ENCODE data around the gene SPATA21.
A peak's percentile ranks its signal among the peaks of the same experiment; 100 is the strongest.
"Not testable (repeated sequence)": the region's sequence is repeated elsewhere in the genome, so short reads cannot be mapped to it uniquely, and the experiment has no call there.

Gene SPATA21

DNA sequence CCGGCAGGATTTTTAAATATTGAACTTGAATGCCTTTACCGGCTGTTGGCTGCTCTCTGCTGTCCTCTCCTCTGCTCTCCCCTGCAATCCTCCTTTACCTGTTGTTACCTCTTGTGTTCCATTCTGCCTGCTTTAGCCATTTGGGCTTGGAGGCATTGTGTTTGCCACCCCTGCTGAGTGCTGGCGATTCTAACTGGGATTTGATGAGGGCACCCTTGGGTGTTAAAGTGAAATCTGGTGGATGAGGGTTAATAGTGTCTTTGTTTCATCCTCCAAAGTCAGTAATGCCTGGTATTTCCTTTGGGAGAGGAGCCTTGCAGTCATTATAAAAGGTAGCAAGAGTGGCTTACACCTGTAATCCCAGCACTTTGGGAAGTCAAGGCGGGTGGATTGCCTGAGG is 60.3 kb downstream of the SPATA21 start:
- no peak for DNase-seq

GRCh38 chr1:16375521-16376340 is 61.5 kb downstream of the SPATA21 start:
- no peak for DNase-seq

DNA sequence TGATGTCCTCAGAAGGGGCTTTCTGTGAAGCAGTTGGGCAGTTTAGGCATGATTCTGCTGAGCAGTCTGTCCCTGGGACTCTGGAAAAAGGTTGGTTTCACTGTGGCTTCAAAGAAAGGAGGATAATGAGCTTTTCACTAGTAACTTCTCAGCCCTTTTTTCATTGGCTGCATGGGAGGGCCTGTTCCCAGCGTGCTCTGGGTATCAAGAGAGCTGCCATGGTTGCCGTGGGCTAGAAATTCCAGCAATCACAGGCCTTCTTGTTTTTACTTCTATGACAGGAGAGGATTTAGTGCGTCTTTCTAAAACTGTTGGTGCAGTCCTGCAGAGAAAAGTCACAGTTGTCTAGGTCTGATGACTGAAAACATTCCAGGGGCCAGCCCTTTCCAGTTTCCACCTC is 63.0 kb downstream of the SPATA21 start:
- DNase-seq: no peak

DNA sequence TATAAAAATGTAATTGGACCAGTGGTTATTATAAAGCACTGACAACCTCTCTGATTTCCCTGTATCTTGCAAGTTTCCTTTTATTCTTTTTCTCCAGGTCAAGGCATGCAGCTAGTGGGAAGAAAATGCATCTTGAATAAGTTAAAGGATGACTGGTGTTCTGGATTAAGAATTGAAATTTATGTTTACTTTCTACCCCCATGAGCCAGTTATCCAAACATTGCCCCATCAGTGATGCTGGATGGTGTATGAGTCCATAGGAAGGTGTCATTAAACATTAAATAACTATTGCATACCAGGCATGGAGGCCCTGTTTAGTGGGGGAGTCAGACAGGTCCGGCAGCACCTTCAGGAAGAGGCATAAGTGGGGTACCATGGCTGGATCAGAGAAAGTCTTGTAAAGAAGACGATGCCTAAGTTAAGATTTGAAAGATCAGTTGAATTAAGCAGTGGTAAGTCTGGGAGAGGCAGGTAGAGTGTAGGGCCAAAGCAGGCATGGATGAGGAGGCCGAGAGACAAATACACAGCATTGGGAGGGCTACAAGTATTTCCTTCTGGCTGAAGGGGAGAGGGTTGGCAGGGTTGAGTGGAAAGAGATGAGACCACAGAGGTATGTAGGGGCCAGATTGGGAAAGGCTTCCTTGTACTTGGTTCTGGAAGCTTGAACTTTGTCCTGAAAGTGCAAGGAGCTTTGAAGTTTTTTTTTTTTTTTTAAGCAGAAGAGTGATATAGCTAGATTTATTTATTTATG is 64.5 kb downstream of the SPATA21 start:
- DNase-seq: no peak

GRCh38 chr1:16371725-16372124 is 65.5 kb downstream of the SPATA21 start:
- DNase-seq: no peak

DNA sequence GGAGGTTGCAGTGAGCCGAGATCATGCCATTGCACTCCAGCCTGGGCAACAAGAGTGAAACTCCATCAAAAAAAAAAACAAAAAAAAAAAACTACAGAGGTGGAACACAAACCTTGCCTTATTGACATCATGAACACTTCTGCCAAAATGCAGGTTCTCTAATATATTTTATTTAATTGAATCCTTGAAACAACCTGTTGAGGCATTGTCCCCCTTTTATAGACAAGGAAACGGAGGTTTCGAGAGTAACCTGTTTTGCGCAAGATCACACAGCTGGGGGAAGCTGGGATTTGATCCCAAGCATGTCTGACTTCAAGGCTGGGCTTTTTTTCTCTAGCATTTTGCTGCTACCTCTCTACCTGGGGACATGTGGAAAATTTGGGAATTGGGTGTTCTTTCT is 67.4 kb downstream of the SPATA21 start:
- DNase-seq: no peak

- no peak for DNase-seq
These were observed 69.0 kb downstream of the SPATA21 start for GRCh38 chr1:16367968-16368890.

DNA sequence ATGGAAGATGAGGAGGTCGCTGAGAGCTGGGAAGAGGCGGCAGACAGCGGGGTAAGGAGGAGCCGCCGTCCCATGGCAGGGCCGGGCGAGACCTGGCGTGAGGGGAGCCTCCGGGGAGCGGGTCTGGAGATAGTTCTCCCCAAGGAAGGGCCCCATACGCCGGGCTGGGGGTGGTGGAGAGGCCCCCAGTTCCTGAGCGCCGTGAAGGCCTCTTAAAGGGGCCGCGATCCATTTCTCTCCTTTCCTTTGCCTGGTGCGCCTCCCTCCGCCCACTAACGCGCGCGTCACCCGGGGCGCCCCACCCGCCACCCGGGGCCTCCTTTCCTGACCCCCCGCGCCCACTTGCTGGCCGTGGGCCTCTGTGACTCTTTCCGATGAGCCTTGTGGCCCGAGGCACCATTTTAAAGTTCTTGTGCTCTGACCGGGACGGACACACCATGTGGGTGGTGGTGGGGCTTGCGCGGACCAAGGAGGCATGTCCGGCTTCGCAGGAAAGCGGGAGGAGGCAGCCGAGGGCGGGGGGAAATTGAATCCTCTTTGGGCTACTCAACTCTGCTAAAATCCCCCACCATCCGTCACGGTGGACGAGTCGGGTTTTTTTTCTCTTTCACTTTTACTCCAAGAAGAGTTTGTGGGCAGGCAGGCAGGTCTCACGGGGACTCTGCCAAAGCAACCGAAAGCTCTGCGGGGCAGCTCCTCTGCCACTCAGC is 69.8 kb downstream of the SPATA21 start:
- peak; percentile 89 for DNase-seq

DNA sequence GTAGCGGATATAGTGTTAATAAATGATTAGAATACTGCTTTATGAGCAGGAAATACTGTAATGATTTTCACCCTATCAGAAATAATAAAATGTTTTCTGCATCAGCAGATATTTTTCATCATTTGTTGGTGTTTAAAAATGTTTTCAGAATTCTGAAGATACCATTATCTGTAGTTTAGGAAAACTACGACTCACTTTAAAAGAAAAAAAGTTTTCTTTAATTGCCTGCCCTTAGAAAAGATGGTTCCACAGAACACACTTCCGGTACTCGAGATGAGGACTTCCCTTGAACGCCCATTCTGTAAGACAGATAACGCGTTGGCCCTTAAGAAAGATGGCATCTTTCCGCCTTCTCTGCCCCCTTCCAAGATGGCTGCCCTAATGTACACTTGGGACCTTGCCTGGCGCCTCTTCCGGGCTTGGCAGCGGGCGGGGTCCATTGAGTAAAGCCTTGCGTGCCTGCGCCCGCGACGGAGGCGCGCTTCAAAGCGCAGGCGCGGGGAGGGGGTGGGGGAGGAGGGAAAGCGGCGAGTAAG is 70.4 kb downstream of the SPATA21 start, which contains the start of gene SZRD1:
Gene SZRD1 (plus strand): TSS at position 521 of the 536 bp plus-strand sequence. CDS start 16 bp downstream, outside the sequence.
- peak; percentile 99 for DNase-seq

DNA sequence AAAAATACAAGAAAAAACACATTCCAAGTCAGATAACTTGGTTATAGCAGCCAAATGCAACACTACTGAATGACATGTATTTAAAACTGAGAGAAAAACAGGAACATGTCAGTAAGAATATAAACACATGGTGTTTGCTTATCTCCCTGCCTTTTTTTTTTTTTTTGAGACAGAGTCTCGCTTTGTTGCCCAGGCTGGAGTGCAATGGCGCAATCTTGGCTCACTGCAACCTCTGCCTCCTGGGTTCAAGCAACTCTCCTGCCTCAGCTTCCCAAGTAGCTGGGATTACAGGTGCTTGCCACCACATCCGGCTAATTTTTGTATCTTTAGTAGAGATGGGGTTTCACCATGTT is 72.1 kb downstream of the SPATA21 start:
- DNase-seq: not testable (repeated sequence)

DNA sequence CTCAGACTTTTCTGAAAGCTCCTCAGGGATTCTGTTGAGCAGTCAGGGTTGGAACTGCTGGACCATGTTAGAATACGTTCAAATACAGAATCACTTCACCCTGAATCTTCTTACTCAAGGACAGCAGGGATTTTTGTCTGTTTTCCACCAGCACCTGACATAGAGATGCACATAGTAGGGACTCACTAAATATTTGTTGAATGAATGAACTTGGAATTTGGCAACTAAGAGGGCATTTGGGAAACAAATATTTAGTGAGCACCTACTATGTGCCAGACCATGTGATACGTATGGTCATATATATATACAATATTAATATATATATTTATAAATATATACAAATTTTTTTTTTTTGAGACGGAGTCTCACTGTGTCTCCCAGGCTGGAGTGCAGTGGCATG is 80.4 kb downstream of the SPATA21 start:
- DNase-seq: no peak

- no peak for DNase-seq
These were observed 82.6 kb downstream of the SPATA21 start for GRCh38 chr1:16354619-16355018.

- DNase-seq: peak; percentile 19
These were observed 84.2 kb downstream of the SPATA21 start for GRCh38 chr1:16352842-16353535.

DNA sequence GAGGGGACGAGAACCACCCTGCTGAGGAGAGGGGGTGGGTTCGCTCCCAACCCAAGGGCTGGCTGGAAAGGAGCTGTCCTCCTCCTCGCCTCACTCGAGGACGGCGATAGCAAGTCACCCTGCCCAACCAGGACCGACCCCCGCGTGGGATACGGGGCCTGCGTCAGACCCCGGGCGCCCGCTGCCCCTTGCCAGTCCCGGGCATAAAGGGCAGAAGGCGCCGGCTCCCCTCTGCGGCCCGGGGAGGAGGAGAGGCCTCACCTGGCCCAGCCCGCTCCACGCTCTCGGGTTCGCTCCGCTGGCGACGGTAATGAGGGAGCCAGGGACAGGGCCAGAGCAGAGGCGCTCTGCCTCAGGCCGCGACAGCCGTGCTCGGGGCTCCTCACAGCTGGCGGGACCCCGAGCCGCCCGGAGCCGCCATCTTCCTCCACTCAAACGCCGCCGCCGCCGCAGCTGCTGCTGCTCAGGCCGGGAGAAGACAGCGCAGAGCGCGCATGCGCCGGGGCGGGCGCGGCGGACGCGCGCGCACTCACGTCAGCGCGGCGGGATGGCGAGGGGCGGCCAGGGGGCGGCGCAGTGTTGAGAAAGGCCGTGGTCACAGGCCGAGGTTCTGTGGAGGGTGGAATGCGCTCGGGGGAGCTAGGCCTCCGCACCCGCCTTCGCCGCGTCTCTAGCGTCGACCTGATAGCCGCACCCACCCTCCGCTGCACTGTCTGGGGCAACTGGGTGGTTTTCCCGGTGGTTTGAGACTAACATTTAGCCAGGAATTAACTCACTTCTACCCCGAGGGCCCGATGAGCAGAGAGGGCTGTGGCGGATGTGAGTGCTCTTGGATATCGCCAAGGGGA is 85.0 kb downstream of the SPATA21 start, which contains the start of gene FBXO42:
Gene FBXO42 (minus strand): TSS at position 487 of the 848 bp plus-strand sequence. CDS start 37,062 bp downstream, outside the sequence.
- peak; percentile 94 for DNase-seq

DNA sequence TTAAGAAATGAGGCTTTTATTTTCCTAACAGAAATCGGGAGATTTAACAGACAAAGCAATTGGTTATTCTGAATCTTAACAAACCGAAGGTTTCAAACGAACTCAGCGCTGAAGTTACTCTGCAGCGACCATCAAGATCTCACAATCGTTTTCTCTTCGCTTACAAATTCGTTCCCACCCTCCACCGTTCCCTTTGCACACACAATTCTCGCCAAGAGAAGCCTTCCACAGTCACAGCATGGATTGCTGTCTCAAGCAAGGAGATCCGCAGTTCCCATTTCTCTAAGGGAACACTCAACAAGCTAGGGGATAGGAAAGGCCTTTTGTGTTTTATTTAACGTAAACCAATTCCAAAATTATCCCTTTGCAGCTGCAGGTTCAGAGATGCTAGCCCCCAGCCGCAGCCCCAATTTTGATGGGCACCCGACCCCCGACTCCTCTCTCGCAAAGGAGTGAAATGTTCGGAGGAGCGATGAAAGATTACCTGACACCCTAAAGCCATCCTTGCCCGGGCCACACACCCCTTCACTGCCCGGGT is 85.7 kb downstream of the SPATA21 start:
- no peak for DNase-seq

DNA sequence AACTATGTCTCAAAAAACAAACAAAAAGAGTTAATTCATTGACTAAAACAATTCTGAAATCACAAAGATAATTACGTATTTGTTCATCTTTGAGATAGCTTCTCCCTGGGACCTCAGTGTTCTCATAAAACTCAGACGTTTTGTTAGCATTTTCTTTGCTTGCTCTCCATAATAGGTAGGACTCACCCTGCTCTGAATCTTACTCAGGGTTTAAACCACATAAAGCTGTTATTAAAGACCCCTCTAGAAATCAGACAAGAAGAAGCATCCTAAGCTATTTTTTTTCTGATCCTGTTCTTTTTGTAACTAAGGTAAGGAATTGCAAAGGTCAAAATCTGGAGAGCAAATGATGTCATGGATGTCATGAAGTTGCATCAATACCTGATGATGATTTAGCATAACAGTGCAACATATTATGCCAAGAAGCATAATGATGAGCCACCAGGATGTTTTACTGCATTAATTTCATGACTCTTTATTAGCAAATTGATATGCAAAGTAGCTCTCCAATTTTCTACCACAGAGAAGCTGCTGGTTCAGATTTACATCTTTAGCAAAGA is 87.3 kb downstream of the SPATA21 start:
- DNase-seq: no peak

Measured in CD4-positive, alpha-beta T cell treated with Interleukin-15 for 1 hour (primary cell).